Calu3 (cell line): ENCODE data around the gene LTB4R2. TPM values are rescaled to one million over a fixed set of nuclear protein-coding genes. Genes with fewer than 3 reads are reported as not detected.

Source experiments
- BruUV-seq: library from RNA; stranded (reverse); fragments of 400-500 nt; replicated peaks from 2 replicates; lab custom pipeline; 2021; lab: Mats Ljungman, UMichigan
- CTCF ChIA-PET: fragments of 300-600 bp; sonication (Branson Sonifier 250); formaldehyde crosslinking; loops from one replicate; lab custom pipeline; 2022; ENCODE audit warnings: antibody characterized with exemption; lab: Charles Lee
- DNase-seq: peaks from one replicate; pipeline ENCODE4 v3.0.0; 2022
- H3K27ac Mint-ChIP-seq: one replicate; pipeline ENCODE4 v1.8.0; 2022; ENCODE audit warnings: mixed read lengths; ENCODE audit not compliant: unreplicated experiment
- H3K27me3 Mint-ChIP-seq: one replicate; pipeline ENCODE4 v1.8.0; 2022; ENCODE audit warnings: mixed read lengths; ENCODE audit not compliant: unreplicated experiment
- H3K36me3 Mint-ChIP-seq: one replicate; pipeline ENCODE4 v1.8.0; 2022; ENCODE audit warnings: mild to moderate bottlenecking, moderate library complexity, mixed read lengths; ENCODE audit not compliant: insufficient read depth, unreplicated experiment
- H3K4me1 Mint-ChIP-seq: one replicate; pipeline ENCODE4 v1.8.0; 2022; ENCODE audit warnings: mild to moderate bottlenecking, low read depth, mixed read lengths; ENCODE audit not compliant: unreplicated experiment
- H3K4me3 Mint-ChIP-seq: one replicate; pipeline ENCODE4 v1.8.0; 2022; ENCODE audit warnings: mild to moderate bottlenecking, low read depth, moderate library complexity, mixed read lengths; ENCODE audit not compliant: unreplicated experiment
- H3K9me3 Mint-ChIP-seq: one replicate; pipeline ENCODE4 v1.8.0; 2022; ENCODE audit warnings: low read depth, mixed read lengths; ENCODE audit not compliant: unreplicated experiment
- intact Hi-C: fragments of 100-400 bp; cut with micrococcal nuclease; formaldehyde crosslinking; loops from one replicate; pipeline ENCODE4 v1.10.0; 2022; ENCODE audit not compliant: unreplicated experiment
- total RNA-seq: library from RNA; stranded (reverse); gene quantifications from 2 replicates; pipeline ENCODE4 v1.2.3, GENCODE V29; 2022
- TF ChIP-seq, protein P1 (sequence below): fragments of 200-600 bp; IDR thresholded peaks from one replicate; pipeline ENCODE4 v1.8.0; 2022; ENCODE audit warnings: antibody characterized with exemption; ENCODE audit not compliant: unreplicated experiment

The LTB4R2 gene
- total RNA-seq, 1 experiment from 2014 or later: 19.3 TPM

DNA sequence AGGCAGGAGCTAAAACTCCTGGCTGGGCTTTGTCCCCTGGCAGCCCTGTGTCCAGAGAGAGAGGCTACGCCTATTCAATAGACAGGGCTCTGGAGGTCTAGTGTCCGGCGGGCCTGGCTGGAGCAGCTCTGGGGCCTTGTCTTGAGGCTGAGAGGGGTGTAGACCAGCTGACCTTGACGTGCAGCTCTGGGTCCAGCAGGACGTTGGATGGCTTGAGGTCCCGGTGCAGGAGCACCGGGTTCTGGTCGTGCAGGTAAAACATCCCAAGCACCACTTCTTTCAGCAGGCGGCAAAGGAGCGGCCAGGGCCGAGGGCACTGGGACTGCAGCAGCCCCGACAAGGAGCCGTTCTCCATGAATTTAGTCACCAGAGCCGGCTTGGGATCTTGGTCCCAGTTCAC is 28.9 kb downstream of the LTB4R2 start:
- Mint-ChIP-seq H3K27me3 (no peaks in the 10 kb centered on the region), H3K36me3 (peaks cover 8% of the 10 kb centered on the region), H3K27ac (no peak overlapping the region), H3K4me1 (peaks cover 17% of the 10 kb centered on the region), H3K4me3 (peak overlapping the region; percentile 77), H3K9me3 (no peaks in the 10 kb centered on the region)
- no peak for DNase-seq
- no TSS peak for BruUV-seq
- intact Hi-C loops: no loop called here
- TF ChIP-seq, protein P1, sequence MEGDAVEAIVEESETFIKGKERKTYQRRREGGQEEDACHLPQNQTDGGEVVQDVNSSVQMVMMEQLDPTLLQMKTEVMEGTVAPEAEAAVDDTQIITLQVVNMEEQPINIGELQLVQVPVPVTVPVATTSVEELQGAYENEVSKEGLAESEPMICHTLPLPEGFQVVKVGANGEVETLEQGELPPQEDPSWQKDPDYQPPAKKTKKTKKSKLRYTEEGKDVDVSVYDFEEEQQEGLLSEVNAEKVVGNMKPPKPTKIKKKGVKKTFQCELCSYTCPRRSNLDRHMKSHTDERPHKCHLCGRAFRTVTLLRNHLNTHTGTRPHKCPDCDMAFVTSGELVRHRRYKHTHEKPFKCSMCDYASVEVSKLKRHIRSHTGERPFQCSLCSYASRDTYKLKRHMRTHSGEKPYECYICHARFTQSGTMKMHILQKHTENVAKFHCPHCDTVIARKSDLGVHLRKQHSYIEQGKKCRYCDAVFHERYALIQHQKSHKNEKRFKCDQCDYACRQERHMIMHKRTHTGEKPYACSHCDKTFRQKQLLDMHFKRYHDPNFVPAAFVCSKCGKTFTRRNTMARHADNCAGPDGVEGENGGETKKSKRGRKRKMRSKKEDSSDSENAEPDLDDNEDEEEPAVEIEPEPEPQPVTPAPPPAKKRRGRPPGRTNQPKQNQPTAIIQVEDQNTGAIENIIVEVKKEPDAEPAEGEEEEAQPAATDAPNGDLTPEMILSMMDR: no peak
- CTCF ChIA-PET: interaction anchor here (0.8 to 2.1 kb wide), 3 partner anchors 28 to 93 kb away, joined by 3 to 5 read pairs (median 4); partner anchors contain the start of genes CBLN3 and KHNYN

- peaks cover 8% of the 10 kb centered on the region for H3K36me3 Mint-ChIP-seq
- no peak within 1 kb of the TSS for H3K27ac Mint-ChIP-seq
- no peaks in the 10 kb centered on the region for H3K27me3 Mint-ChIP-seq
- no peaks in the 10 kb centered on the region for H3K9me3 Mint-ChIP-seq
- CTCF ChIA-PET: interaction anchor here (0.8 to 2.1 kb wide), 4 partner anchors 9 to 92 kb away, joined by 3 to 5 read pairs (median 4); partner anchors contain the start of genes CBLN3 and KHNYN
- DNase-seq: peak; percentile 60
- TF ChIP-seq, protein P1: no peak
- H3K4me3 Mint-ChIP-seq: peak within 1 kb of the TSS; percentile 77
- H3K4me1 Mint-ChIP-seq: peaks cover 17% of the 10 kb centered on the region
- BruUV-seq: no TSS peak
- intact Hi-C loops: no loop called here
Observed at GRCh38 chr14:24339284-24340151, 29.6 kb downstream of the LTB4R2 start, which contains the start of gene RIPK3. Gene RIPK3 (minus strand): TSS chr14:24339991. CDS start chr14:24339826, 165 bp downstream.

DNA sequence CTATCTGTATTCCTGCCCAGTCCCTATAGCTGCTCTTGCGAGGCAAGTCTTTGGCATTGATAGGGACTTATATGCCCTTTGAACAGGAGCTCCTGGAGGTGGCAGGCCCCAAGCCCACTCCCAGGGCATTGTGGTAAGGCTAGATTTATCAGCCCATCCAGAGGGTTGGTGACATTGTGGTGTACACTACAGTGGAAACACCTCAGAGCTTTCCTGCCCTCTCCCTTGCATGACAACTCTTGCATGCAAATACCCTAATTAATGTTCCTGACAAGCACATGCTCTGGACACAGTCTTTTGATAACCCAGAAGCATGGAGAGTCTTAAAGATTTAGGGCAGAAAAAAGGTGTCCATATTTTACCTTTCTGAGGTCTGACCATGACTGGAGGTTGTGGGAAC is 30.7 kb downstream of the LTB4R2 start:
- H3K4me1 Mint-ChIP-seq: peaks cover 8% of the 10 kb centered on the region
- no peak overlapping the region for H3K27ac Mint-ChIP-seq
- no peak for DNase-seq
- no peak overlapping the region for H3K4me3 Mint-ChIP-seq
- no peaks in the 10 kb centered on the region for H3K27me3 Mint-ChIP-seq
- CTCF ChIA-PET: interaction anchor here (0.8 to 2.1 kb wide), 3 partner anchors 8 to 91 kb away, joined by 3 to 5 read pairs (median 3); no protein-coding TSS in a partner anchor
- no TSS peak for BruUV-seq
- H3K36me3 Mint-ChIP-seq: peaks cover 8% of the 10 kb centered on the region
- TF ChIP-seq, protein P1: no peak
- intact Hi-C loops: no loop called here
- H3K9me3 Mint-ChIP-seq: no peaks in the 10 kb centered on the region

DNA sequence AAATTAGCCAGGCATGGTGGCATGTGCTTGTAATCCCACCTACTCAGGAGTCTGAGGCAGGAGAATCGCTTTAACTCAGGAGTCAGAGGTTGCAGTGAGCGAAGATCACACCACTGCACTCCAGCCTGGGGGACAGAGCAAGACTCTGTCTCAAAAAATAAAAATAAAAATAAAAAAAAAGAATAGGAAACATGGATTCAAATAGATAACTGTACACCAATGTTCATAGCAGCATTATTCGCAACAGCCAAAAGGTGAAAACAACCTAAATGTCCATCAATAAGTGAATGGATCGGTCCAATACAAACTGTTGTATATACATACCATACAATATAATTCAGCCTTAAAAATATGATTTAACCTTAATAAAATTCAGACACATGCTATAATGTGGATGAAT is 32.9 kb downstream of the LTB4R2 start:
- Mint-ChIP-seq H3K4me1 (no peaks in the 10 kb centered on the region), H3K9me3 (no peaks in the 10 kb centered on the region), H3K4me3 (no peak overlapping the region), H3K27me3 (no peaks in the 10 kb centered on the region), H3K36me3 (peaks cover 8% of the 10 kb centered on the region), H3K27ac (no peak overlapping the region)
- BruUV-seq: no TSS peak
- intact Hi-C loops: no loop called here
- TF ChIP-seq, protein P1: no peak
- CTCF ChIA-PET: no interaction called here
- no peak for DNase-seq
